SH-SY5Y (cell line): Measurements from ENCODE around the gene AFF4.

ENCODE experiments used
- GATA2 ChIP-seq: IDR thresholded peaks from 2 replicates; pipeline ENCODE4 v1.6.1; 2011; ENCODE audit warnings: mild to moderate bottlenecking, low read depth, low read length
- GATA3 ChIP-seq: IDR thresholded peaks from 2 replicates; pipeline ENCODE4 v1.6.1; 2011; ENCODE audit warnings: low read depth, mild to moderate bottlenecking, low read length, moderate library complexity

- TF ChIP-seq GATA2 = no peak
- TF ChIP-seq GATA3 = no peak
Measured at GRCh38 chr5:132941331-132941730, 22.1 kb downstream of the AFF4 start.
